ENCODE measurements around the gene HDLBP. TPM values are rescaled to one million over a fixed set of nuclear protein-coding genes. Genes with fewer than 3 reads are reported as not detected.

Gene HDLBP
- polyA plus RNA-seq, 4 donors = 136 to 394 (median 171) TPM

DNA sequence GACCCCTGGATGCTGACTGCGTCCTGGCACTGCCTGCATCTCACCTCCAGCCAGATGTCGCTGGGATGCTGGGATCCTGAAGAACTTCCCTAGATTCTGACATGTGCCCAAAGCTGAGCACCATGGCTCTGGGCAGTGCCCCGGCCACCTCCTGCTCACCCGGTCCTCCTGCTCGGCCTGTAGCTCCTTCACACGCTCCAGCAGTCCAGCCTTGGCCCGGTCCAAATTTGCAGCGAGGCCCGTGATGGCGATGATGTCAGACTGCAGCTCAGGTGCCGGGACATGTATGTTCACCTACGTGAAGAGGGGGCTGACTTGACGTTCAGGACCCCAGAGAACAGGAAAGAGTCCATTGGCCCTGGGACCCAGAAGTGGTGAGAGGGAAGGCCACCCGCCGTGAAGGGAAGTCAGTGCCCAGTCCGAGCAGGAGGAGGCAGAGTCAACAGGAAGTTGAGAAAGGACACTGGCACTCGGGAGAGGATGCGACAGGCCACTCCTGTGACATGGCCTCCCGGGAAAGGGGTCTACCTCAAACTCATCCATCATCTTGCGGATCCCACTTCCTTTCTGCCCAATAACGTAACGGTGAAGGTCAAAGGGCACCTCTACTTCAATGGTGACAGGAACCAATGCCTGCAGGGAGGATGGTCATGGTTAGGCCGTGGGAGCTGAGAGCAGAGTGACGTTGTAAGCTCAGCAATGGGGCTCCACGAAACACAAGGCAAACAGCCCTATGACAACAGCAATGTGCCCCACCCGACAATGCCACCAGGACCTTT lies 80.3 kb downstream of the HDLBP start:
- FAIRE-seq = no peak
- H3K9me3 ChIP-seq (ENCODE audit: control insufficient read depth in 2 of 2, insufficient read depth in 1 of 2, low read depth in 1 of 2, low read length in 1 of 2) = no peaks in the 10 kb centered on the region
- H3K27ac ChIP-seq (ENCODE audit: low read depth in 1 of 3, low read length in 2 of 3) = no peak overlapping the region
- no peak for DNase-seq
- H3K4me1 ChIP-seq (ENCODE audit: control insufficient read depth in 3 of 3, insufficient read depth in 2 of 3, low read depth in 1 of 3, low read length in 2 of 3) = peaks cover 0 to 5% (median 0%) of the 10 kb centered on the region in 3 donors
- 86 to 90% (median 88%) methylated on average over 26 of the region's 26 CpGs for WGBS, 3 donors
- H3K4me3 ChIP-seq (ENCODE audit: low read depth in 1 of 3, low read length in 3 of 3) = no peak overlapping the region
- peaks cover 39 to 96% (median 64%) of the 10 kb centered on the region in 3 donors for H3K36me3 ChIP-seq (ENCODE audit: control insufficient read depth in 3 of 3, insufficient read depth in 2 of 3, low read depth in 1 of 3, low read length in 3 of 3)
- no peaks in the 10 kb centered on the region for H3K27me3 ChIP-seq (ENCODE audit: control insufficient read depth in 3 of 3, insufficient read depth in 3 of 3, low read length in 3 of 3)

DNA sequence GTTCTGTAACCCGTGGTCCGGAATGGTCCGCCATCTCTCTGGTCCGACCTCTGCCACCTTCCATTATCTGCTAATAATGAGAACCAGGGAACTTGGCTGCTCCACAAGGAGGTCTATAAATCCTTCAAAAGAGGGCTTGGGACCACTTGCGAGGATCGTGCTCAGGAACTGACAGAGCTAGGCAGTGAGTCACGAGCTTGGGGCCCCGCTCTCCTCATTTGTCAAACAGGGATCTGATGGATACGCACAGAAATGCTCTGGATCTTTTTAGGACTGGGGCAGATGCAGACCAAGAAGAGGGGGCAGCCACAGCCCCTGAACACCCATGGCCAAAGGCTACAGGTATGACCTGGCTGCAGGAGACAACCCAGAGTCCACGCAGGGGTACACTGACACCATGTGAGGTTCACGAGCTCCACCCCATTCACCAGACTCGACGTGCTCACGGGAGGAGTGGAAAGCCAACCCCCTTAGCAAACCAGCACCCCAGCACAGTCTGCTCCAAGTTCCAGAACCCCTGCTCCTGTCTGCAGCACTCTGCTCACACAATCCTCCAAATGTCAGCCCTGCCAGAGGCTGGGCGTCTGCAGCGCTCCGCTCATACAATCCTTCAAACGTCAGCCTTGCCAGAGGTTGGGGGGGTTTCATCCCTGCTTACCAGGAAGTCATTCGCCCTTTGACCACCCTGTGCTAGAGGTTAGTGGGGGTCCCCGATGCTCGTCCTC lies 81.2 kb downstream of the HDLBP start:
- no peak for FAIRE-seq
- Histone ChIP-seq H3K36me3 (ENCODE audit: control insufficient read depth in 3 of 3, insufficient read depth in 2 of 3, low read depth in 1 of 3, low read length in 3 of 3) (peaks cover 41 to 96% (median 64%) of the 10 kb centered on the region in 3 donors), H3K9me3 (ENCODE audit: control insufficient read depth in 2 of 2, insufficient read depth in 1 of 2, low read depth in 1 of 2, low read length in 1 of 2) (no peaks in the 10 kb centered on the region), H3K27ac (ENCODE audit: low read depth in 1 of 3, low read length in 2 of 3) (no peak overlapping the region), H3K27me3 (ENCODE audit: control insufficient read depth in 3 of 3, insufficient read depth in 3 of 3, low read length in 3 of 3) (no peaks in the 10 kb centered on the region), H3K4me1 (ENCODE audit: control insufficient read depth in 3 of 3, insufficient read depth in 2 of 3, low read depth in 1 of 3, low read length in 2 of 3) (peaks cover 0 to 5% (median 0%) of the 10 kb centered on the region in 3 donors), H3K4me3 (ENCODE audit: low read depth in 1 of 3, low read length in 3 of 3) (no peak overlapping the region)
- WGBS, 3 donors = 87 to 88% (median 88%) methylated on average over 21 of the region's 21 CpGs
- DNase-seq = no peak

DNA sequence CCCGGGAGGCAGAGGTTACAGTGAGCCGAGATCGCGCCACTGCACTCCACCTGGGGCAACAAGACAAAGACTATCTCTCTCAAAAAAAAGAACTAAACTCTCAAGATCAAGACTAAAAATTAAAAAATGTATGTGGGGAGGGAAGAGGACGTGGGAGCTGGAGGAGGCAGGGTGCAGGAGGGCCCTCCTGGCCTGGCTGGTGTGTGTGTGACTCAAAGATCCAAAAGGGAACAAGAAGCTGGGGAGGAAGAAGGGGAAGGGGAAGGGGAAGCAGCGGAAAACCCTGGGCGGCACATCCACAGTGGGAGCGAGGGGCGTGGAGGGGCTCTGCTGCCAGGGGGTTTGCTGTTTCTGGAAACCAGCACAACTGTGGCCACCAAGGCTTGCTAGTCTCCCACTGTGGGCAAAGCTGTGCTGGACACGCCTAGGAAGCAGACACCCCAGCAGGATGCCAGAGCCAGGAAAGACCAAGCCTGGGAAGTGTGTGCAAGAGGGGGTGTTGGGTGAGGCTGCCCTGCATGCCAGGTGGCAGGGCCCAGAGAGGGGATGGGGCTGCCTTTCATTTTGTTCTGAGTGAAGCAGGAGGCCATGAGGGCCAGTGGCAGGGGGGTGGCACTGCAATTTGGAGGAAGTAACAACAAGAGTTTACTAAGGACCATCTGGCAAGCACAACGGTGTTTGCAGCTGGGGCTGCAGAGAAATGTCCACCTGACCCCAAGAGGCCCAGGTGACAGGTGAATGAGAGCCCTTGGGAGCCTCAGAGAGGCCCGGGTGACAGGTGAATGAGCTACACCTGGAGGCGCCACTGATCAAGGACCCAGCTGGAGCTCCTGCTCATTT lies 82.5 kb downstream of the HDLBP start:
- Histone ChIP-seq H3K36me3 (ENCODE audit: control insufficient read depth in 3 of 3, insufficient read depth in 2 of 3, low read depth in 1 of 3, low read length in 3 of 3) (peaks cover 37 to 97% (median 60%) of the 10 kb centered on the region in 3 donors), H3K27me3 (ENCODE audit: control insufficient read depth in 3 of 3, insufficient read depth in 3 of 3, low read length in 3 of 3) (no peaks in the 10 kb centered on the region), H3K9me3 (ENCODE audit: control insufficient read depth in 2 of 2, insufficient read depth in 1 of 2, low read depth in 1 of 2, low read length in 1 of 2) (no peaks in the 10 kb centered on the region), H3K27ac (ENCODE audit: low read depth in 1 of 3, low read length in 2 of 3) (no peak overlapping the region), H3K4me3 (ENCODE audit: low read depth in 1 of 3, low read length in 3 of 3) (no peak overlapping the region), H3K4me1 (ENCODE audit: control insufficient read depth in 3 of 3, insufficient read depth in 2 of 3, low read depth in 1 of 3, low read length in 2 of 3) (no peaks in the 10 kb centered on the region)
- DNase-seq (no peak), FAIRE-seq (no peak)
- 85 to 87% (median 86%) methylated on average over 13 of the region's 13 CpGs for WGBS, 3 donors

DNA sequence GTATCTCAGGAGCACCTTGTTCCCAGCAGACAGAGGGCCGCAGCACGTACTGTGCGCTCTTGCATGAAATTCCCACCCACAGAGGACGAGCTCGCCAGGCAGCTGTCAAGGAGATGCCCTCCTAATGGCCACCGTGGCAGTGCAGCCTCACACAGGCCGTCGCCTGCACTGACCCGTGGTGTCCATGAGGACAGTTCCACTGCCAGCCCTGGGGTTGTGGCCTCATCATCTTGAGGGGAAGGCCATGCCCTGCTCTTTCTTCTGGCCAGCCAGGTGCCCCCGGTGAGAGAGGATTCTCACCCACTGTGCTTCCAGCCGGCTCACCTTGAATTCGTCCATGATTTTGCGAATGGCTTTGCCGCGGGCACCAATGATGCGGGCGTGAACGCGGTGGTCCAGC lies 85.0 kb downstream of the HDLBP start:
- WGBS, 3 donors = 94 to 96% (median 95%) methylated on average over 19 of the region's 19 CpGs
- no peaks in the 10 kb centered on the region for H3K27me3 ChIP-seq (ENCODE audit: control insufficient read depth in 3 of 3, insufficient read depth in 3 of 3, low read length in 3 of 3)
- H3K4me1 ChIP-seq (ENCODE audit: control insufficient read depth in 3 of 3, insufficient read depth in 2 of 3, low read depth in 1 of 3, low read length in 2 of 3) = no peaks in the 10 kb centered on the region
- H3K36me3 ChIP-seq (ENCODE audit: control insufficient read depth in 3 of 3, insufficient read depth in 2 of 3, low read depth in 1 of 3, low read length in 3 of 3) = peaks cover 25 to 98% (median 47%) of the 10 kb centered on the region in 3 donors
- FAIRE-seq (no peak), DNase-seq (no peak)
- no peak overlapping the region for H3K4me3 ChIP-seq (ENCODE audit: low read depth in 1 of 3, low read length in 3 of 3)
- no peaks in the 10 kb centered on the region for H3K9me3 ChIP-seq (ENCODE audit: control insufficient read depth in 2 of 2, insufficient read depth in 1 of 2, low read depth in 1 of 2, low read length in 1 of 2)
- no peak overlapping the region for H3K27ac ChIP-seq (ENCODE audit: low read depth in 1 of 3, low read length in 2 of 3)

DNA sequence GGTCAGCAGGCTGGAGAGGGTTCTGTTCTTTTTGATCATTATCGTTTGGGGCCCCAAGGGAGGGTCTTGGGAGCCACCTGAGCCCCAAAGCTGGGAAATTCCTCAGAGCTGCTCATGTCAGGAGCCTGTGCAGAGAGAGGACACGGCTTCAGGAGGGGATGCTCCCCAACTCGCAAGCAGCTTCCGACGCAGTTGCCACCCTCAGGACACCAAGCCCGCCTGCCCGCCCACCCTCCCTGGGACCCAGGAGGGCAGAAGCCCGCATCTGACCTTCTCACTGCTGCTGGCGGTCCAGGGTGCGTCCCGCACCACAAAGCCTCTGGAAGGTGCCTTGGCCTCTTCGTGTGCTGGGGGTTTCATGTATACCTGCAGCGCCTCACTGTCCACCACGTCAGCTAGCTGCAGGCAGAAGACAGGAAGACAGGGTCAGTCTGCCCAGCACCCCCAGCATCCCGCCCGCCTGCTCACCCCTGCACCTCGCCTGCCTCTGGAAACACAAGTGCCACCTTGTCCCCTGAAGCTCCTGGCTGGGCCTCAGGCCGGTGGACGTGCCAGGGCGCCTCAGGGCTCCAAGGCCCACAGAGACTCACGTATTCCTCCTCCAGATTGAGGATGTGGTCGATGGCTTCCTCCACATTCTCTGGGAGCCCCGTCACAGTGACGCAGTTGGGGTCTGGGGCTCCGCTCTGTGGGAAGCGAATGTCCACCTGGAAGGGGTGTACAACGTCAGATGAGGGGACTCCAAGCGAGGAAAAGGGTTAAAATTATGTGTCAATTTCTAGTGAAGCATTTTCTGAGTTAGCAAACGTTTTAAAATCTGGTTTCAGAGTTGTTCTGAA lies 85.7 kb downstream of the HDLBP start:
- Histone ChIP-seq H3K27ac (ENCODE audit: low read depth in 1 of 3, low read length in 2 of 3) (no peak overlapping the region), H3K4me1 (ENCODE audit: control insufficient read depth in 3 of 3, insufficient read depth in 2 of 3, low read depth in 1 of 3, low read length in 2 of 3) (peaks cover 0 to 2% (median under 1%) of the 10 kb centered on the region in 3 donors), H3K4me3 (ENCODE audit: low read depth in 1 of 3, low read length in 3 of 3) (no peak overlapping the region), H3K27me3 (ENCODE audit: control insufficient read depth in 3 of 3, insufficient read depth in 3 of 3, low read length in 3 of 3) (no peaks in the 10 kb centered on the region), H3K9me3 (ENCODE audit: control insufficient read depth in 2 of 2, insufficient read depth in 1 of 2, low read depth in 1 of 2, low read length in 1 of 2) (no peaks in the 10 kb centered on the region), H3K36me3 (ENCODE audit: control insufficient read depth in 3 of 3, insufficient read depth in 2 of 3, low read depth in 1 of 3, low read length in 3 of 3) (peaks cover 25 to 97% (median 43%) of the 10 kb centered on the region in 3 donors)
- no peak for FAIRE-seq
- no peak for DNase-seq
- 93 to 94% (median 93%) methylated on average over 28 to 29 of the region's 29 CpGs for WGBS, 3 donors

DNA sequence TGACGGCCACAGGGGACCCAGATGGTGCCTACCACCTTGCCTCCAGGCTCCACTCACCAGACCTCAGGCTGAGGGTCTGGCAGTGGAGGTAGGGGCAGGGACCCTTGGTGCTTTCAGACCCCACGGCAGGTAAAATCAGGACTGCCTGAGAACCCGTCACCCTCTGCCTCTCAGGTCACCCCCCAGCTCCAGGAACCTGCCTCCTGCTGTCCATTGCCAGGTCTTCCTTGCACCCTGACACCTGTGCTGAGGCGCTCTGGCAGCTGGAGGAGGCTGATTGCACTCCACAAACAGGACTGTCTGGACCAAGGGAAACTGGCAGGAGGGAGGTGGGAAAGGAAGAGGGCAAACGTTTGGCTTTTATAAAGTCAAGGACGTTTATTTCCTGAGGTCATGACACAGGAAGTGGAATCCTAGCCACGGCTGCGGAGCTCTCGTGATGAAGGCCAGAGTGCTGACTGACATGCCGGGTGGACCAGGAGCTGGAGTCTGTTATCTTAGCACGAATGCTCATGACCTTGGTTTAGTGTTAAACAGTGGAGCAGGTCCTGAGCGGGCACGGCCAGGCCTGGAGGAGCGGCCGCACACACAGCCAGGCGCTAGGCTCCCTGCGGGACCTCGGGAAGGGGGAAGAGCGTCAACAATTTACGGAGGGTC lies 86.5 kb downstream of the HDLBP start:
- Histone ChIP-seq H3K4me1 (ENCODE audit: control insufficient read depth in 3 of 3, insufficient read depth in 2 of 3, low read depth in 1 of 3, low read length in 2 of 3) (peaks cover 0 to 10% (median 2%) of the 10 kb centered on the region in 3 donors), H3K4me3 (ENCODE audit: low read depth in 1 of 3, low read length in 3 of 3) (no peak overlapping the region), H3K27ac (ENCODE audit: low read depth in 1 of 3, low read length in 2 of 3) (no peak overlapping the region), H3K36me3 (ENCODE audit: control insufficient read depth in 3 of 3, insufficient read depth in 2 of 3, low read depth in 1 of 3, low read length in 3 of 3) (peaks cover 25 to 89% (median 37%) of the 10 kb centered on the region in 3 donors), H3K9me3 (ENCODE audit: control insufficient read depth in 2 of 2, insufficient read depth in 1 of 2, low read depth in 1 of 2, low read length in 1 of 2) (no peaks in the 10 kb centered on the region), H3K27me3 (ENCODE audit: control insufficient read depth in 3 of 3, insufficient read depth in 3 of 3, low read length in 3 of 3) (no peaks in the 10 kb centered on the region)
- FAIRE-seq (no peak), DNase-seq (no peak)
- WGBS, 3 donors = 73 to 84% (median 81%) methylated on average over 20 of the region's 20 CpGs

DNA sequence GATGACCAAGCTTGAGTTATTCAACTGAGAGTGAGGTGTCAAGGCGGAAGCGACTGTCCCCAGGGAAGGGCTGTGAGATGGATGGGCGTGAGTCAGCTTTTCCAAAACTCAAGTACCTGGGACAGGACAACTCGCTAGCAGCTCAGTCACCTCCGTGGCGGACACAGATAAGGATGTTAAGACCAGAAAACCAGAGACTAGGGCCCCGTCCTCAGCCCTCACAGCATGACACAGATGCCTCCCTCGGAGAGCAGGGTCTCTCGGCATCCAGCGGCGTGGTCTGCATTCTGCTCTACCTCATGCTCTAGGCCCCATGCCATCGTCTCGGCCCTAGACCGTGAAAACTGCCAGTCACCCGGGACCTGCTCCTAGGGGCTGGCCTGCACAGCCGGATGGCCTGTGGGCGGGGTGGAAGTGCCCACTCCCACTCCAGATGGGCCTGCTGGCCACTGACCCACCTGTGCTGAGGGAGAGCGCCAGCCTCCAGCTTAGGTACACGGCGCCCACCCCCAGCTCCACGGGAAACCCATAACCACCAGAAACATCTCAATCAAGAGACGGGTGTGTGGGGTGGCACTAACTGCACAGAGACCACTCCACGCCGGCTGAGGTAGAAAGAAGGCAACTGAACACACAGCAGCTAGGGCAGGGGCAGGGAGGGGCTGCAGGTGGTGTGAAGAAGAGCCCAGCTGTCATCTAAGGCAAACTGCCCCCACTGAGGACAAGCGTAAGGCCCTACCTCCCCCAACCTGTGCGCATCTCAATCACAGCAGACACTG lies 87.2 kb downstream of the HDLBP start:
- no peak overlapping the region for H3K27ac ChIP-seq (ENCODE audit: low read depth in 1 of 3, low read length in 2 of 3)
- peaks cover 25 to 84% (median 32%) of the 10 kb centered on the region in 3 donors for H3K36me3 ChIP-seq (ENCODE audit: control insufficient read depth in 3 of 3, insufficient read depth in 2 of 3, low read depth in 1 of 3, low read length in 3 of 3)
- no peaks in the 10 kb centered on the region for H3K9me3 ChIP-seq (ENCODE audit: control insufficient read depth in 2 of 2, insufficient read depth in 1 of 2, low read depth in 1 of 2, low read length in 1 of 2)
- H3K27me3 ChIP-seq (ENCODE audit: control insufficient read depth in 3 of 3, insufficient read depth in 3 of 3, low read length in 3 of 3) = no peaks in the 10 kb centered on the region
- no peak for DNase-seq
- H3K4me1 ChIP-seq (ENCODE audit: control insufficient read depth in 3 of 3, insufficient read depth in 2 of 3, low read depth in 1 of 3, low read length in 2 of 3) = peaks cover 0 to 17% (median 2%) of the 10 kb centered on the region in 3 donors
- FAIRE-seq = no peak
- no peak overlapping the region for H3K4me3 ChIP-seq (ENCODE audit: low read depth in 1 of 3, low read length in 3 of 3)
- WGBS, 3 donors = 93 to 95% (median 94%) methylated on average over 26 of the region's 26 CpGs

Measured in small intestine (tissue), 7 donors.